SK-N-SH (cell line): ENCODE results near the gene PLEKHG1.

Experiments used
- CTCF ChIP-seq: fragments of 200-600 bp; sonication (generic); IDR thresholded peaks from 2 replicates; pipeline ENCODE4 v1.6.1; 2017; ENCODE audit warnings: antibody characterized with exemption, mild to moderate bottlenecking, moderate library complexity
- EP300 ChIP-seq, 2 experiments: IDR thresholded peaks; 2 replicates each; pipeline versions ENCODE4 v1.4.0 to v1.6.1; 2012; ENCODE audit warnings: borderline replicate concordance in 1 of 2, low read depth in 1 of 2, low read length in 1 of 2
- FOXM1 ChIP-seq: IDR thresholded peaks from 2 replicates; pipeline ENCODE4 v1.4.0; 2012; ENCODE audit warnings: low read depth, mild to moderate bottlenecking
- RXRA ChIP-seq: IDR thresholded peaks from 2 replicates; pipeline ENCODE4 v1.4.0; 2012; ENCODE audit warnings: low read depth, mild to moderate bottlenecking, borderline replicate concordance
- SIN3A ChIP-seq: IDR thresholded peaks from 2 replicates; pipeline ENCODE4 v1.6.1; 2012; ENCODE audit warnings: low read depth, mild to moderate bottlenecking, low read length, moderate library complexity, borderline replicate concordance
- USF1 ChIP-seq: IDR thresholded peaks from 2 replicates; pipeline ENCODE4 v1.4.0; 2012; ENCODE audit warnings: low read depth, borderline replicate concordance
- YY1 ChIP-seq: IDR thresholded peaks from 2 replicates; pipeline ENCODE4 v1.4.0; 2012; ENCODE audit warnings: low read depth, mild to moderate bottlenecking

GRCh38 chr6:150603176-150603575, 3.5 kb downstream of the PLEKHG1 start:
- TF ChIP-seq CTCF (no peak), RXRA (no peak), EP300 (IDR thresholded peaks at IDR 0.05; ENCODE audit: borderline replicate concordance in 1 of 2, low read depth in 1 of 2, low read length in 1 of 2) (no peak), FOXM1 (no peak), SIN3A (no peak), YY1 (no peak), USF1 (no peak)
